GM23338 (cell line): Measurements from ENCODE around the gene NCKAP5. TPM values are rescaled to one million over a fixed set of nuclear protein-coding genes. Genes with fewer than 3 reads are reported as not detected.

Experiments used
- ATAC-seq: fragments of 200-7000 bp; cut with Tn5 transposase; 3 replicates; pipeline ENCODE4 v1.9.1; 2020
- DNase-seq: peaks from one replicate; pipeline ENCODE4 v3.0.0-alpha.2; 2015; ENCODE audit warnings: low spot score
- H2AFZ ChIP-seq: fragments of 200-600 bp; sonication (generic); 2 replicates; pipeline ENCODE4 v1.8.0; 2016; ENCODE audit warnings: antibody characterized with exemption, mild to moderate bottlenecking, moderate library complexity
- H3F3A ChIP-seq: fragments of 200-600 bp; sonication (generic); replicated peaks from 2 replicates; pipeline ENCODE4 v1.8.0; 2017; ENCODE audit warnings: antibody characterized with exemption, mixed run types, low read depth
- H3K27ac ChIP-seq: fragments of 200-600 bp; sonication (generic); 2 replicates; pipeline ENCODE4 v1.6.1; 2016; ENCODE audit warnings: low read depth
- H3K27me3 ChIP-seq: fragments of 200-600 bp; sonication (generic); 2 replicates; pipeline ENCODE4 v1.8.0; 2016; ENCODE audit warnings: mild to moderate bottlenecking, mixed run types, moderate library complexity; ENCODE audit not compliant: insufficient read depth
- H3K36me3 ChIP-seq: fragments of 200-600 bp; sonication (generic); 2 replicates; pipeline ENCODE4 v1.8.0; 2016; ENCODE audit warnings: mild to moderate bottlenecking; ENCODE audit not compliant: insufficient read depth
- H3K4me1 ChIP-seq: fragments of 200-600 bp; sonication (generic); 2 replicates; pipeline ENCODE4 v1.8.0; 2016; ENCODE audit warnings: mild to moderate bottlenecking, moderate library complexity; ENCODE audit not compliant: insufficient read depth
- H3K4me2 ChIP-seq: fragments of 200-600 bp; sonication (generic); 2 replicates; pipeline ENCODE4 v1.7.1; 2017; ENCODE audit warnings: mixed run types
- H3K4me3 ChIP-seq: fragments of 200-600 bp; sonication (generic); 2 replicates; pipeline ENCODE4 v1.6.1; 2016; ENCODE audit warnings: mixed run types
- H3K79me2 ChIP-seq: fragments of 200-600 bp; sonication (generic); replicated peaks from 2 replicates; pipeline ENCODE4 v1.8.0; 2017; ENCODE audit warnings: mild to moderate bottlenecking; ENCODE audit not compliant: insufficient read depth
- H3K9me2 ChIP-seq: fragments of 200-600 bp; sonication (generic); 2 replicates; pipeline ENCODE4 v1.8.0; 2017; ENCODE audit not compliant: insufficient read depth
- H4K20me1 ChIP-seq: fragments of 200-600 bp; sonication (generic); replicated peaks from 2 replicates; pipeline ENCODE4 v1.8.0; 2017; ENCODE audit warnings: mild to moderate bottlenecking; ENCODE audit not compliant: insufficient read depth
- H3K27ac Mint-ChIP-seq: 2 replicates; pipeline ENCODE4 v1.8.0; 2020; ENCODE audit warnings: inconsistent platforms, mild to moderate bottlenecking, moderate library complexity, mixed read lengths
- H3K27me3 Mint-ChIP-seq: 3 replicates; pipeline ENCODE4 v1.8.0; 2022; ENCODE audit warnings: low read depth, mild to moderate bottlenecking, moderate library complexity, mixed read lengths, inconsistent platforms; ENCODE audit not compliant: insufficient read depth, poor library complexity
- H3K36me3 Mint-ChIP-seq: 3 replicates; pipeline ENCODE4 v1.8.0; 2021; ENCODE audit warnings: low read depth, mild to moderate bottlenecking, inconsistent platforms, moderate library complexity, mixed read lengths
- H3K4me1 Mint-ChIP-seq: 3 replicates; pipeline ENCODE4 v1.8.0; 2020; ENCODE audit warnings: mild to moderate bottlenecking, inconsistent platforms, mixed read lengths
- H3K4me3 Mint-ChIP-seq: 3 replicates; pipeline ENCODE4 v1.8.0; 2021; ENCODE audit warnings: moderate library complexity, mild to moderate bottlenecking, inconsistent platforms, mixed read lengths
- H3K9me3 Mint-ChIP-seq: 3 replicates; pipeline ENCODE4 v1.8.0; 2020; ENCODE audit warnings: moderate library complexity, mild to moderate bottlenecking, inconsistent platforms, mixed read lengths
- CREB1 ChIP-seq: fragments of 250-450 bp; sonication (Bioruptor Pico); IDR thresholded peaks from 2 replicates; pipeline ENCODE4 v1.5.0; 2020; ENCODE audit warnings: low read depth, mild to moderate bottlenecking, moderate library complexity
- CTCF ChIP-seq, 2 experiments: fragments of 200-600 bp in 1 of 2; sonication (generic) in 1 of 2; conservative IDR thresholded peaks; 2 replicates each; pipeline versions ENCODE4 v1.5.1 to v1.6.1; 2016 to 2017; ENCODE audit warnings: antibody characterized with exemption in 2 of 2, low read depth in 2 of 2, mild to moderate bottlenecking in 2 of 2, moderate library complexity in 1 of 2
- ETS1 ChIP-seq: IDR thresholded peaks from 2 replicates; pipeline ENCODE4 v1.6.1; 2016; ENCODE audit warnings: antibody characterized with exemption
- EZH2 ChIP-seq: fragments of 200-600 bp; sonication (generic); IDR thresholded peaks from one replicate; pipeline ENCODE4 v1.8.0; 2017; ENCODE audit warnings: antibody characterized with exemption, mild to moderate bottlenecking, low read depth; ENCODE audit not compliant: unreplicated experiment
- EZH2phosphoT487 ChIP-seq: fragments of 200-600 bp; sonication (generic); IDR thresholded peaks from one replicate; pipeline ENCODE4 v1.8.1; 2018; ENCODE audit warnings: antibody characterized with exemption; ENCODE audit not compliant: unreplicated experiment
- JUNB ChIP-seq: IDR thresholded peaks from one replicate; pipeline ENCODE4 v1.6.1; 2016; ENCODE audit warnings: antibody characterized with exemption; ENCODE audit not compliant: unreplicated experiment
- NANOG ChIP-seq: IDR thresholded peaks from 2 replicates; pipeline ENCODE4 v1.6.1; 2016; ENCODE audit warnings: antibody characterized with exemption, borderline replicate concordance
- POLR2AphosphoS5 ChIP-seq: IDR thresholded peaks from 2 replicates; pipeline ENCODE4 v1.6.1; 2016; ENCODE audit warnings: antibody characterized with exemption, low read depth
- STAT1 ChIP-seq: IDR thresholded peaks from one replicate; pipeline ENCODE4 v1.6.1; 2016; ENCODE audit warnings: antibody characterized with exemption; ENCODE audit not compliant: unreplicated experiment
- ZNF114 ChIP-seq: fragments of 250-450 bp; sonication (Bioruptor Pico); IDR thresholded peaks from 2 replicates; pipeline ENCODE4 v1.5.0; 2020; ENCODE audit warnings: mild to moderate bottlenecking, moderate library complexity
- ZNF331 ChIP-seq: fragments of 250-450 bp; sonication (Bioruptor Pico); IDR thresholded peaks from 2 replicates; pipeline ENCODE4 v1.5.0; 2020; ENCODE audit warnings: low read depth, mild to moderate bottlenecking, moderate library complexity
- ZNF462 ChIP-seq: fragments of 250-450 bp; sonication (Bioruptor Pico); IDR thresholded peaks from 2 replicates; pipeline ENCODE4 v1.5.0; 2020; ENCODE audit warnings: mild to moderate bottlenecking, moderate library complexity
- polyA plus RNA-seq: library from polyadenylated mRNA; unstranded; fragments of >200 nt; fragmentation: Nextera tagmentation; extraction: Ambion mirVana; gene quantifications from 2 replicates; pipeline ENCODE4 v1.2.1, GENCODE V29; 2016
- total RNA-seq: library from RNA; depleted of rRNA; stranded (reverse); fragments of >200 nt; shearing (Covaris generic); gene quantifications from 2 replicates; pipeline ENCODE4 v1.2.3, GENCODE V29; 2014
- TF ChIP-seq, protein P1 (sequence below): IDR thresholded peaks from one replicate; pipeline ENCODE4 v1.6.1; 2018; ENCODE audit warnings: antibody characterized with exemption; ENCODE audit not compliant: unreplicated experiment

Gene NCKAP5
- total and polyA plus RNA-seq, 2 experiments from 2014 or later = 0.34 to 0.73 TPM

DNA sequence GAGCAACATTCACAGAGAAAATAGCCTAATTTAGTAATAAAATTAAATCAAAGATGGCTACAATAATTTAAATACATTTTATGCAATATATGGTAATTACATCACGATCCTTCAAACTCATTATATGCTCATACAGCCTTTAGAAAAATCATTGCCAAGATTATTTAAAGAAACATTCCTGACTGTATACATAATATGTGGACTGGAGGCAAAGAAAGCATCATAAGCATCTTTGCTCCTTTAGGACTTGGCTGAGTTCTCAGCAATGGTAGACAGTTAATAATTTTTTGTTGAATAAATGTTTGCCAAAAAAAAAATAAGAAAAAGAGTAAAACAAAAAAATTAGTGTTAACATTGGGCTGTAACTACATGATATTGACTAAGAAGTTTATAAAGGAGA lies 26.9 kb downstream of the NCKAP5 start:
- no peak for DNase-seq
- H4K20me1 ChIP-seq = no peaks in the 10 kb centered on the region
- no peaks in the 10 kb centered on the region for H3K27me3 ChIP-seq
- peaks cover under 1% of the 10 kb centered on the region for H3K27me3 Mint-ChIP-seq
- H3K4me2 ChIP-seq = no peak overlapping the region
- H3K36me3 ChIP-seq = no peaks in the 10 kb centered on the region
- H3K27ac Mint-ChIP-seq = no peak overlapping the region
- H3K36me3 Mint-ChIP-seq = no peaks in the 10 kb centered on the region; the same call in 2 of the 3 replicates
- no peaks in the 10 kb centered on the region for H3F3A ChIP-seq
- H3K9me3 Mint-ChIP-seq = peaks cover 3% of the 10 kb centered on the region; the same call in 1 of the 3 replicates
- H3K4me1 Mint-ChIP-seq = peaks cover under 1% of the 10 kb centered on the region; the same call in 2 of the 3 replicates
- ATAC-seq = no peak
- H3K79me2 ChIP-seq = no peaks in the 10 kb centered on the region
- no peak overlapping the region for H3K4me3 Mint-ChIP-seq
- no peaks in the 10 kb centered on the region for H3K9me2 ChIP-seq
- TF ChIP-seq EZH2 = no peak
- no peak for TF ChIP-seq NANOG
- no peak for TF ChIP-seq ZNF331 (CRISPR knock-in tag)
- TF ChIP-seq JUNB = no peak
- TF ChIP-seq STAT1 = no peak
- no peak for TF ChIP-seq ZNF462
- TF ChIP-seq ETS1 = no peak
- TF ChIP-seq EZH2phosphoT487 = no peak
- TF ChIP-seq, protein P1, sequence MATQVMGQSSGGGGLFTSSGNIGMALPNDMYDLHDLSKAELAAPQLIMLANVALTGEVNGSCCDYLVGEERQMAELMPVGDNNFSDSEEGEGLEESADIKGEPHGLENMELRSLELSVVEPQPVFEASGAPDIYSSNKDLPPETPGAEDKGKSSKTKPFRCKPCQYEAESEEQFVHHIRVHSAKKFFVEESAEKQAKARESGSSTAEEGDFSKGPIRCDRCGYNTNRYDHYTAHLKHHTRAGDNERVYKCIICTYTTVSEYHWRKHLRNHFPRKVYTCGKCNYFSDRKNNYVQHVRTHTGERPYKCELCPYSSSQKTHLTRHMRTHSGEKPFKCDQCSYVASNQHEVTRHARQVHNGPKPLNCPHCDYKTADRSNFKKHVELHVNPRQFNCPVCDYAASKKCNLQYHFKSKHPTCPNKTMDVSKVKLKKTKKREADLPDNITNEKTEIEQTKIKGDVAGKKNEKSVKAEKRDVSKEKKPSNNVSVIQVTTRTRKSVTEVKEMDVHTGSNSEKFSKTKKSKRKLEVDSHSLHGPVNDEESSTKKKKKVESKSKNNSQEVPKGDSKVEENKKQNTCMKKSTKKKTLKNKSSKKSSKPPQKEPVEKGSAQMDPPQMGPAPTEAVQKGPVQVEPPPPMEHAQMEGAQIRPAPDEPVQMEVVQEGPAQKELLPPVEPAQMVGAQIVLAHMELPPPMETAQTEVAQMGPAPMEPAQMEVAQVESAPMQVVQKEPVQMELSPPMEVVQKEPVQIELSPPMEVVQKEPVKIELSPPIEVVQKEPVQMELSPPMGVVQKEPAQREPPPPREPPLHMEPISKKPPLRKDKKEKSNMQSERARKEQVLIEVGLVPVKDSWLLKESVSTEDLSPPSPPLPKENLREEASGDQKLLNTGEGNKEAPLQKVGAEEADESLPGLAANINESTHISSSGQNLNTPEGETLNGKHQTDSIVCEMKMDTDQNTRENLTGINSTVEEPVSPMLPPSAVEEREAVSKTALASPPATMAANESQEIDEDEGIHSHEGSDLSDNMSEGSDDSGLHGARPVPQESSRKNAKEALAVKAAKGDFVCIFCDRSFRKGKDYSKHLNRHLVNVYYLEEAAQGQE = no peak
- no peak for TF ChIP-seq CREB1 (CRISPR knock-in tag)
- TF ChIP-seq POLR2AphosphoS5 = no peak
- no peak for TF ChIP-seq CTCF (conservative IDR thresholded peaks at IDR 0.05; ENCODE audit: low read depth in 2 of 2)
- TF ChIP-seq ZNF114 (CRISPR knock-in tag) = no peak
- H3K4me3 ChIP-seq = no peak overlapping the region
- H3K4me1 ChIP-seq = no peaks in the 10 kb centered on the region
- H2AFZ ChIP-seq = no peak overlapping the region
- no peak overlapping the region for H3K27ac ChIP-seq
